HG03135 (cell line): Measurements from ENCODE around the gene ABCB8.

Experiments
- ATAC-seq: cut with Tn5 transposase; IDR thresholded peaks from one replicate; pipeline ENCODE4 v1.9.1; 2021; ENCODE audit warnings: mild to moderate bottlenecking, moderate library complexity; ENCODE audit not compliant: unreplicated experiment

ABCB8 gene

DNA sequence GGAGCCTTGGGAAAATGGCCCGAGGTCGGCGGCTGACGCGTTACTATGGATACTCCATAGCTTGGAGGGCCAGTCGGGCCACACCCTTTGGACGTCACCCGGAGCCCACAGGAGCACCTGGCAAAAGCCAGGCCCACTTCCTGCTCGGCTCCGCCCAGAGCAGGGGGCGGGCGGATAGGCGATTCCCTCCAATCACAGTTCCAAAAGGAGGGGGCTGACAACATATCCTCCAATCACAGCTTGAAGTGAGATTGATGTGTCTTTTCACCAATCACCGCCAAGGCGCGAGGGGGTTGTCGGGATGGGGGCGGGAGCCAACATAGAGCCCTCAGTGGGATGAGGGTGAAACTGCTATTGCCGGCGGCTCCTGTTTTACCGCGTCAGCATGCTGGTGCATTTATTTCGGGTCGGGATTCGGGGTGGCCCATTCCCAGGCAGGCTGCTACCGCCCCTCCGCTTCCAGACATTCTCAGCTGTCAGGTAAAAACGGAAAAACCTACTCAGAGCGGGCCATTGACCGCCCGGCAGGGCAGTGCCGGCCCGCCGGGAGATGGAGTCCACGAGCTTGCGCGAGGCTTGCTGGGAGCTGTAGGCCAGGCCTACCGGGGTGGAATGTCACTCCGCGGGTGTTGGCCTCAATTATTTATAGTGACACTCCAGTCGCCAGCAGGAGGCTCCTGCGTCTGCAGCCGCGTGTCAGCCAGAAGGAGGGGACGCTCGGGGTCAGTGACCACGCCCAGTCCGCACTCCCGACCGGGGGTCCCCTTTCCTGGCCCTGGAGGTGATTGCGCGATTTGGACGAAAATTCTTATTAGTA is at the start of gene ABCB8:
ABCB8 (plus strand) TSS at position 320 of the 817 bp plus-strand sequence; CDS start at position 386, 66 bp downstream.
- peak; percentile 98 for ATAC-seq

GRCh38 chr7:150979713-150980390 is 48.4 kb upstream of the ABCB8 start:
- no peak for ATAC-seq

GRCh38 chr7:150980663-150981062 is 47.6 kb upstream of the ABCB8 start:
- no peak for ATAC-seq

GRCh38 chr7:150981644-150982043 is 46.6 kb upstream of the ABCB8 start:
- ATAC-seq: no peak

DNA sequence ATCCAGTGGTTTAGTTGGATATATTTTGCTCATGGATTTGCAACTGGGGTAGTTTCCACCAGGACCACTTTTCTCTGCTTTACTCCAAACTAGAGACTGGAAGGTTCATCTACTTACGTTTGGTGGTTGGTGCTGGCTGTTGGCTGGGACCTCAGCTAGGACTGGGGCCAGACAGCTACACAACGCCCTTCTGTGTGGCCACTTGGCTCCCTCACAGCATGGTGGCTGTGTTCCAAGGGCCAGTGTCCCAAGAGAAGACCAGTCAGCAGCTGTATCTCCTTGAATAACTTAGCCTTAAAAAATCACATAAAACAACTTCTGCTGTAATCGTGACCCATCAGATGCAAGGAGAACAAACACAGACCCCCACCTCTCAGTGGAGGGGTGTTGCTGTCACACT is 45.9 kb upstream of the ABCB8 start:
- no peak for ATAC-seq

DNA sequence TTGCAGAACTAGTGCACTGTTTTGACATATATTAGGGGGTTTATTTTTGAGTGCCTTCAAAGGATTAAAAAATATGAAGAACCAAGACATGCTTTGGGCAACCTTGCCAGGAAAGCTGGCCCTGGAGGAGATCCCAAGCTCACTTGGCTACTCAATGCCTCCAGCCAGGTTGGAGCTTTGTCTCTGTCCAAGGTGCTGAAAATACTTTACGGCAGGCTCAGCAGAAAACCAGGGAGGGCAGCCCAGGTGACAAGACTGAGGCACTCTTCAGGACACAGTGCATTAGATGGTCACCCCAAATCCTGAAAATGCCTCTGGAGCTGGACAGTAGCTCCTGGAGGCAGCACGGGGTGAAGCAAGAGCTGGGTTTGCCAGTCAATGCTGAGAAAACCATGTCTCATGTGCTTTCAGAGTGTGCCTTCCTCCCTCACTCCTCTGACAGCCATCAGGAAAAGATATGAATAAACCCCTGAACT is 44.3 kb upstream of the ABCB8 start:
- no peak for ATAC-seq

DNA sequence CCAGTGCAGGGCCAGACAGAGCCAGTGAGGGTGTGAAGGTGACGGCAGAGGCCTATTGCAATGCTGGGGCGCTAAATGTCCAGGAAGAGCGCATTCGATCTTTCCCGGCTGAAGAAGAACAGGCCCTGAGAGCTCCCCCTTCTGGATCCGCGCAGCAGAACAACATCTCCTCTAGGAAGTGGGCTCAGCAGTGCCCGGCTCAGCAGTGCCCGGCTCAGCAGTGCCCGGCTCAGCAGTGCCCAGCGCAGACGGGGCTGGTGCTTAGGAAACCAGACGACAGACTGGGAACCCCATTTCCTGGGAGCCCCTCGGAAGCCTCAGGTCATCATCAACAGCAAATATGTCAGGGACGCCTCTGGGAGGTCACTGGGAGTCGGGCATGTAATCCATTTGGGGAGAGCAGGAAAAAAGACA is 42.1 kb upstream of the ABCB8 start:
- no peak for ATAC-seq

DNA sequence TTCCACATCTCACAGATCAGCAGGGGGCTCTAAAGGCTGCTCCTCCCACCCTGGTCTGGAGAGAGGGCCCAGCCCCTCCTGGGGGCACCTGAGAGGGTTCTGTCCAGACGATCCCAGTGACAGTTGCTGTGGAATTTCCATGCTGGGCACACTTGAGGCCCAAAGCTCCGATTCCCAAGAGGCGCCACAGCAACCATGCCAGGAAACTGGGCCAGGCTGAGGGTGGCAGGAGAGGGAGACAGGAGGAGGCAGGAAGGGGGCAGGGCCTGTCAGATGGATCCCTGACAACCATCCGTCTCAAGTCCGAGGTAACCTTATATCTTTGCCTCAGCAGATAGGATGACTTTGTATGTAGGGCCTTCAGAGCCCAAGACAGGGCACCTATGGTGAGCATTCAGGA is 41.7 kb upstream of the ABCB8 start:
- ATAC-seq: no peak

- no peak for ATAC-seq
Observed at GRCh38 chr7:150988230-150989226, 39.7 kb upstream of the ABCB8 start.

DNA sequence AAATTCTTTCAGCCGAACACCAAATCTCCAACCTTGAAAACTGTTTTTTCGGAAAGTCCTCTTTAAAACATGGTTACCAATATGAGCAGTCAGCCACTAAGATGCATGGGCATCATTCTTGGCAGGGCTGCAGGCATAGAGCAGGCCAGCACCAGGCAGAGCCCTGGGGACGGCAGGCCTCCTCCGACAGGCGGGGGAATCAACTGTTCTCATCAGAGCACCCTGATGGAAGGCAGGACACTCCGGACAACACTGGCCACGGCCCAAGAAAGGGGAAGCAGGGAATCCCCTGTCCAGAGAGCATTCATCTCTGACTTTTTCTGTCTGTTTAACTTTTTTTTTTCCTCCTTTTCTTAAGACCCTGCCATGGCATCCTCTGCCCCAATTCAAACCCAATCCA is 38.8 kb upstream of the ABCB8 start:
- ATAC-seq: no peak

DNA sequence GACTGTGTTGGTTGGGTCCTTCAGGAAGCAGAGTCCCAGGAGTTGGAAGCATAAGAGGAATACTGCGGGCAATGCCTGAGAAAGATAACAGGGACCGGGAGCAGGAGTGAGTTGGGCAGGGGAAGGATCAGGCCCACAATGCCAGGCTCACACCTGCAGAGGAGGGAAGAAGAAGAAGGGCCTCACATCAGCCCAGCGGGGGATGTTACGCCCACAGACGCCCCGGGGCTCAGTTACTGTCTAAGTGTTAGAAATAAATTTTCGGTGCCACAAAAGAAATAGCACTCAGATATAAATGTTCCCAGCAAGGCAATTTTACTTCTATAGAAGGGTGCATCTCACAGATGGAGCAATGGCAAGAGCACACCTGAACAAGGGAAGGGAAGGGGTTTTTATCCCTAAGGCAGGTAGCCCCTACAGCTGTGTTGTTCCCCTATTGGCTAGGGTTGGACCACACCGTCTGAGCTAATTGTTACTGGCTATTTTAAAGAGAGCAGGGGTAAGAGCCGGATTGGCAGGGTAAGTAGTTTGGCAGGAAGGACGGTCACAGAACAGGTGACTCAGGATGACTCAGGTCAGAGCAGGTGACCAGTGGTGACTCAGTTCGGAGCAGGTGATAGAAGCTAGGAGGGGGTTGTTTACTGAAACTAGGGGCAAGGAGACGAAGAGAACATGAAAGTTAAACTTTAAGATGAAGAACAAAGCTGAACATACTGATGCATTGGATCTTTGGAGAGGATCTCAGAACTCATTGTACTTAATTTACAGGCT is 37.6 kb upstream of the ABCB8 start, which contains the start of gene NOS3:
NOS3 (plus strand) TSS at position 602 of the 771 bp plus-strand sequence. CDS start 2,787 bp downstream, outside the sequence.
- no peak for ATAC-seq

DNA sequence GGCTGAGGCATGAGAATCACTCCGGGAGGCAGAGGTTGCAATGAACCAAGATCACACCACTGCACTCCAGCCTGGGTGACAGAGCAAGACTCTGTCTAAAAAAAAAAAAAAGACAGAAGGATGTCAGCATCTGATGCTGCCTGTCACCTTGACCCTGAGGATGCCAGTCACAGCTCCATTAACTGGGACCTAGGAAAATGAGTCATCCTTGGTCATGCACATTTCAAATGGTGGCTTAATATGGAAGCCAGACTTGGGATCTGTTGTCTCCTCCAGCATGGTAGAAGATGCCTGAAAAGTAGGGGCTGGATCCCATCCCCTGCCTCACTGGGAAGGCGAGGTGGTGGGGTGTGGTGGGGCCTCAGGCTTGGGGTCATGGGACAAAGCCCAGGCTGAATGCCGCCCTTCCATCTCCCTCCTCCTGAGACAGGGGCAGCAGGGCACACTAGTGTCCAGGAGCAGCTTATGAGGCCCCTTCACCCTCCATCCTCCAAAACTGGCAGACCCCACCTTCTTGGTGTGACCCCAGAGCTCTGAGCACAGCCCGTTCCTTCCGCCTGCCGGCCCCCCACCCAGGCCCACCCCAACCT is 36.1 kb upstream of the ABCB8 start:
- ATAC-seq: no peak

GRCh38 chr7:150992833-150993302 is 35.4 kb upstream of the ABCB8 start:
- no peak for ATAC-seq

DNA sequence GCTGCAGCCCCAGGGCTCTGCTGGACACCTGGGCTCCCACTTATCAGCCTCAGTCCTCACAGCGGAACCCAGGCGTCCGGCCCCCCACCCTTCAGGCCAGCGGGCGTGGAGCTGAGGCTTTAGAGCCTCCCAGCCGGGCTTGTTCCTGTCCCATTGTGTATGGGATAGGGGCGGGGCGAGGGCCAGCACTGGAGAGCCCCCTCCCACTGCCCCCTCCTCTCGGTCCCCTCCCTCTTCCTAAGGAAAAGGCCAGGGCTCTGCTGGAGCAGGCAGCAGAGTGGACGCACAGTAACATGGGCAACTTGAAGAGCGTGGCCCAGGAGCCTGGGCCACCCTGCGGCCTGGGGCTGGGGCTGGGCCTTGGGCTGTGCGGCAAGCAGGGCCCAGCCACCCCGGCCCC is 34.7 kb upstream of the ABCB8 start:
- no peak for ATAC-seq

- no peak for ATAC-seq
Observed at GRCh38 chr7:150994141-150994837, 34.0 kb upstream of the ABCB8 start.

DNA sequence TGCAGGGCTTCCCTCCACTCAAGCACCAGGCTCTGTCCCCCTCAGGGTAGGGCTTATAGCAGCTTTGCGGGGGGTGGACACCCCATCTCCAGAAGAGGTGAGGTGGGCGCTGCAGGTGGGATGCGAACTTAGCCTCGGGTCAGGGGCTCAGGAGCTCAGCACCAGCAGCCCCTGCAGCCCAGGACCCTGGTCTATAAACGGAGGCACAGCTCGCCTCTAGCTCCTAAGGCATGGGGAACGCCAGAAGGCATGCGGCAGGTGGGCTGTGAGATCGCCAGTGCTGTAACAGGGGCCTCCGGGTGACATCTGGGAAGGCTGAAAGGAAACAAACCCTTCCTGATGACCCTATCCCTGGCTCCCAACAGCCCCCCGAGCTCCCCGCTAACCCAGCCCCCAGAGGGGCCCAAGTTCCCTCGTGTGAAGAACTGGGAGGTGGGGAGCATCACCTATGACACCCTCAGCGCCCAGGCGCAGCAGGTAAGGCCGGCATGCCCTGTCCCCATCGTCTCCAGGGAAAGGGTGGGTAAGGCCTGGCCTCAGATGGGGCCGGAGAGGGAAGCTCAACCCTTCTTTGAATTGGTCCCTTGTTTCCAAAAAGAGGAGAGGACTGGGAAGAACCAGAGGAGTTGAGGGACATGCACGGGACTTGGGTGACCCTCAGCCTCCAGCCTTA is 33.3 kb upstream of the ABCB8 start:
- no peak for ATAC-seq

- ATAC-seq: no peak
Observed at GRCh38 chr7:150996376-150997074, 31.7 kb upstream of the ABCB8 start.

DNA sequence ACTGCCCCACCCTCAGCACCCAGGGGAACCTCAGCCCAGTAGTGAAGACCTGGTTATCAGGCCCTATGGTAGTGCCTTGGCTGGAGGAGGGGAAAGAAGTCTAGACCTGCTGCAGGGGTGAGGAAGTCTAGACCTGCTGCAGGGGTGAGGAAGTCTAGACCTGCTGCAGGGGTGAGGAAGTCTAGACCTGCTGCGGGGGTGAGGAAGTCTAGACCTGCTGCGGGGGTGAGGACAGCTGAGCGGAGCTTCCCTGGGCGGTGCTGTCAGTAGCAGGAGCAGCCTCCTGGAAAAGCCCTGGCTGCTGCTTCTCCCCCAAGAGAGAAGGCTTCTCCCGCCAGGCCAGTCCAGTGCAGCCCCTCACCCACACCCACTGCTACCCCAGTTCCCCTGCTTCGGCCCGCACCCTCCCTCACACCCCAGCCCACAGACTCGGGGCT is 31.2 kb upstream of the ABCB8 start:
- no peak for ATAC-seq
